ENCODE data around the gene GP1BA. TPM values are rescaled to one million over a fixed set of nuclear protein-coding genes. Genes with fewer than 3 reads are reported as not detected.
A peak's percentile ranks its signal among the peaks of the same experiment; 100 is the strongest.

Gene GP1BA
- total and polyA plus RNA-seq, 7 experiments from 2014 or later: 1.6 TPM; not detected in 6

- peaks cover 8 to 27% (median 17%) of the 10 kb centered on the region in 7 donors for H3K4me1 Mint-ChIP-seq
- peak overlapping the region in 3 of 9 donors; percentile 21 to 86 (median 48) for H3K27ac Mint-ChIP-seq
- DNase-seq (no peak), ATAC-seq (no peak)
- Histone ChIP-seq H3K27me3 (ENCODE audit: control insufficient read depth in 2 of 2, insufficient read depth in 2 of 2, low read length in 2 of 2) (no peaks in the 10 kb centered on the region), H3K36me3 (ENCODE audit: control insufficient read depth in 2 of 3, insufficient read depth in 3 of 3, low read length in 3 of 3) (peaks cover 0 to 25% (median 0%) of the 10 kb centered on the region in 3 experiments), H3K4me3 (ENCODE audit: low read length) (no peak overlapping the region), H3K9me3 (ENCODE audit: control insufficient read depth in 2 of 3, low read length in 3 of 3) (no peaks in the 10 kb centered on the region), H3K27ac (ENCODE audit: low read depth, low read length) (no peak overlapping the region), H3K4me1 (ENCODE audit: control insufficient read depth in 2 of 2, insufficient read depth in 2 of 2, low read length in 2 of 2) (peaks cover 17 to 22% of the 10 kb centered on the region in 2 donors)
- POLR2A ChIA-PET: interaction anchor here (0.7 to 10.3 kb wide), 5 partner anchors 10 to 84 kb away, joined by 3 to 278 read pairs (median 50); partner anchors contain the start of genes CAMTA2, ENO3, PFN1 and RNF167
- intact Hi-C loops (cut with micrococcal nuclease): loop anchor here (5.0 kb wide), 2 partner anchors 147 to 598 kb away; partner anchors contain the start of genes UBE2G1 (in 1 of the 2) and ZNF232 (in 1 of the 2)
- peaks cover 5 to 32% (median 11%) of the 10 kb centered on the region in 5 donors for H3K36me3 Mint-ChIP-seq
- no peaks in the 10 kb centered on the region for H3K27me3 Mint-ChIP-seq
- H3K4me3 Mint-ChIP-seq: peak overlapping the region in 6 of 10 donors; percentile 10 to 45 (median 42)
- H3K9me3 Mint-ChIP-seq: no peaks in the 10 kb centered on the region
- CTCF ChIA-PET: interaction anchor here (0.9 to 2.0 kb wide), 3 partner anchors 9 to 14 kb away, joined by 3 to 6 read pairs (median 4); partner anchors contain the start of gene ENO3
Observed at GRCh38 chr17:4965311-4965986, 33.4 kb downstream of the GP1BA start.

GRCh38 chr17:4966844-4967538 lies 34.9 kb downstream of the GP1BA start:
- H3K27ac ChIP-seq (ENCODE audit: low read depth, low read length): peak overlapping the region; percentile 79
- H3K4me1 ChIP-seq (ENCODE audit: control insufficient read depth in 2 of 2, insufficient read depth in 2 of 2, low read length in 2 of 2): peaks cover 17 to 22% of the 10 kb centered on the region in 2 donors
- peaks cover 3 to 35% (median 10%) of the 10 kb centered on the region in 5 donors for H3K36me3 Mint-ChIP-seq
- peak overlapping the region; percentile 93 for H3K4me3 ChIP-seq (ENCODE audit: low read length)
- intact Hi-C loops (cut with micrococcal nuclease): loop anchor here (1.0 to 5.0 kb wide), 16 partner anchors 13 to 601 kb away; partner anchors contain the start of genes ARRB2 (in 2 of the 2), CAMTA2 (in 2 of the 2), INCA1 (in 2 of the 2) and KIF1C (in 2 of the 2)
- H3K27me3 Mint-ChIP-seq: no peaks in the 10 kb centered on the region
- H3K36me3 ChIP-seq (ENCODE audit: control insufficient read depth in 2 of 3, insufficient read depth in 3 of 3, low read length in 3 of 3): peaks cover 0 to 28% (median 1%) of the 10 kb centered on the region in 3 experiments
- H3K9me3 ChIP-seq (ENCODE audit: control insufficient read depth in 2 of 3, low read length in 3 of 3): no peaks in the 10 kb centered on the region
- H3K27ac Mint-ChIP-seq: peak overlapping the region in 3 of 9 donors; percentile 72 to 90 (median 81)
- peaks cover 15 to 32% (median 24%) of the 10 kb centered on the region in 7 donors for H3K4me1 Mint-ChIP-seq
- DNase-seq: peak in 8 of 9 donors; percentile 25 to 97 (median 95)
- ATAC-seq: peak; percentile 89
- ChIA-PET POLR2A (interaction anchor here (0.7 to 10.3 kb wide), 24 partner anchors 10 to 601 kb away, joined by 3 to 278 read pairs (median 4); partner anchors contain the start of genes C17orf107, CAMTA2, CHRNE and ENO3), CTCF (interaction anchor here (0.5 to 3.1 kb wide), 14 partner anchors 9 to 1122 kb away, joined by 3 to 13 read pairs (median 5); partner anchors contain the start of genes ENO3, PFN1, RNF167 and SLC25A11)
- no peak overlapping the region for H3K4me3 Mint-ChIP-seq
- H3K27me3 ChIP-seq (ENCODE audit: control insufficient read depth in 2 of 2, insufficient read depth in 2 of 2, low read length in 2 of 2): no peaks in the 10 kb centered on the region
- H3K9me3 Mint-ChIP-seq: no peaks in the 10 kb centered on the region

- Mint-ChIP-seq H3K9me3 (no peaks in the 10 kb centered on the region), H3K4me3 (no peak within 1 kb of the TSS), H3K36me3 (peaks cover 3 to 35% (median 11%) of the 10 kb centered on the region in 5 donors), H3K27ac (peak within 1 kb of the TSS in 4 of 9 donors; percentile 72 to 90 (median 83)), H3K4me1 (peaks cover 15 to 32% (median 24%) of the 10 kb centered on the region in 7 donors), H3K27me3 (no peaks in the 10 kb centered on the region)
- intact Hi-C loops (cut with micrococcal nuclease): loop anchor here (1.0 to 5.0 kb wide), 16 partner anchors 12 to 602 kb away; partner anchors contain the start of genes ARRB2 (in 2 of the 2), CAMTA2 (in 2 of the 2), INCA1 (in 2 of the 2) and KIF1C (in 2 of the 2)
- ChIA-PET CTCF (interaction anchor here (0.5 to 3.1 kb wide), 15 partner anchors 10 to 1123 kb away, joined by 3 to 13 read pairs (median 5); partner anchors contain the start of genes ENO3, PFN1, RNF167 and SLC25A11), POLR2A (interaction anchor here (0.7 to 10.3 kb wide), 27 partner anchors 11 to 602 kb away, joined by 3 to 278 read pairs (median 3); partner anchors contain the start of genes ARRB2, C17orf107, CAMTA2 and CHRNE)
- ATAC-seq: peak; percentile 85
- H3K9me3 ChIP-seq (ENCODE audit: control insufficient read depth in 2 of 3, low read length in 3 of 3): no peaks in the 10 kb centered on the region
- no peaks in the 10 kb centered on the region for H3K27me3 ChIP-seq (ENCODE audit: control insufficient read depth in 2 of 2, insufficient read depth in 2 of 2, low read length in 2 of 2)
- peak within 1 kb of the TSS; percentile 93 for H3K4me3 ChIP-seq (ENCODE audit: low read length)
- peaks cover 17 to 22% of the 10 kb centered on the region in 2 donors for H3K4me1 ChIP-seq (ENCODE audit: control insufficient read depth in 2 of 2, insufficient read depth in 2 of 2, low read length in 2 of 2)
- H3K27ac ChIP-seq (ENCODE audit: low read depth, low read length): peak within 1 kb of the TSS; percentile 79
- H3K36me3 ChIP-seq (ENCODE audit: control insufficient read depth in 2 of 3, insufficient read depth in 3 of 3, low read length in 3 of 3): peaks cover 0 to 36% (median 5%) of the 10 kb centered on the region in 3 experiments
- DNase-seq: peak; percentile 87 to 98 (median 96)
Observed at GRCh38 chr17:4967539-4968485, 35.7 kb downstream of the GP1BA start, which contains the start of gene SPAG7. SPAG7 (minus strand) TSS chr17:4967817; CDS start chr17:4967804, 13 bp downstream.

- ATAC-seq (no peak), DNase-seq (peak in 2 of 9 donors; percentile 42 to 48)
- no peaks in the 10 kb centered on the region for H3K27me3 ChIP-seq (ENCODE audit: control insufficient read depth in 2 of 2, insufficient read depth in 2 of 2, low read length in 2 of 2)
- intact Hi-C loops (cut with micrococcal nuclease): loop anchor here (5.0 kb wide), 2 partner anchors 144 to 601 kb away; partner anchors contain the start of genes UBE2G1 (in 1 of the 2) and ZNF232 (in 1 of the 2)
- no peak overlapping the region for H3K27ac Mint-ChIP-seq
- H3K9me3 ChIP-seq (ENCODE audit: control insufficient read depth in 2 of 3, low read length in 3 of 3): no peaks in the 10 kb centered on the region
- no peak overlapping the region for H3K4me3 Mint-ChIP-seq
- peak overlapping the region; percentile 79 for H3K27ac ChIP-seq (ENCODE audit: low read depth, low read length)
- H3K4me1 Mint-ChIP-seq: peaks cover 15 to 30% (median 21%) of the 10 kb centered on the region in 7 donors
- CTCF ChIA-PET: interaction anchor here (0.9 to 3.1 kb wide), 4 partner anchors 12 to 93 kb away, joined by 3 to 13 read pairs (median 4); no protein-coding TSS in a partner anchor
- H3K36me3 ChIP-seq (ENCODE audit: control insufficient read depth in 2 of 3, insufficient read depth in 3 of 3, low read length in 3 of 3): peaks cover 0 to 43% (median 5%) of the 10 kb centered on the region in 3 experiments
- peaks cover 3 to 37% (median 9%) of the 10 kb centered on the region in 5 donors for H3K36me3 Mint-ChIP-seq
- POLR2A ChIA-PET: interaction anchor here (0.7 to 10.3 kb wide), 9 partner anchors 12 to 258 kb away, joined by 3 to 278 read pairs (median 20); partner anchors contain the start of genes ARRB2, C17orf107, CAMTA2 and ENO3
- peaks cover 0 to 2% (median 0%) of the 10 kb centered on the region in 11 donors for H3K9me3 Mint-ChIP-seq
- no peaks in the 10 kb centered on the region for H3K27me3 Mint-ChIP-seq
- peaks cover 17 to 22% of the 10 kb centered on the region in 2 donors for H3K4me1 ChIP-seq (ENCODE audit: control insufficient read depth in 2 of 2, insufficient read depth in 2 of 2, low read length in 2 of 2)
- H3K4me3 ChIP-seq (ENCODE audit: low read length): peak overlapping the region; percentile 93
Observed at GRCh38 chr17:4968486-4969046, 36.5 kb downstream of the GP1BA start.

GRCh38 chr17:4969047-4969550 lies 37.0 kb downstream of the GP1BA start:
- H3K9me3 Mint-ChIP-seq: peaks cover 0 to 2% (median 0%) of the 10 kb centered on the region in 11 donors
- peak overlapping the region in 3 of 9 donors; percentile 32 to 79 (median 76) for H3K27ac Mint-ChIP-seq
- ATAC-seq (no peak), DNase-seq (peak in 1 of 9 donors; percentile 55)
- no peak overlapping the region for H3K4me3 Mint-ChIP-seq
- no peak overlapping the region for H3K4me3 ChIP-seq (ENCODE audit: low read length)
- peaks cover 0 to 49% (median 8%) of the 10 kb centered on the region in 3 experiments for H3K36me3 ChIP-seq (ENCODE audit: control insufficient read depth in 2 of 3, insufficient read depth in 3 of 3, low read length in 3 of 3)
- ChIA-PET CTCF (interaction anchor here (0.6 to 3.1 kb wide), 6 partner anchors 12 to 149 kb away, joined by 3 to 13 read pairs (median 4); partner anchors contain the start of gene CHRNE), POLR2A (interaction anchor here (1.4 to 10.3 kb wide), 5 partner anchors 11 to 257 kb away, joined by 3 to 278 read pairs (median 50); partner anchors contain the start of genes CAMTA2, ENO3, PFN1 and RNF167)
- H3K27me3 Mint-ChIP-seq: no peaks in the 10 kb centered on the region
- intact Hi-C loops (cut with micrococcal nuclease): loop anchor here (5.0 kb wide), 2 partner anchors 143 to 602 kb away; partner anchors contain the start of genes UBE2G1 (in 1 of the 2) and ZNF232 (in 1 of the 2)
- H3K36me3 Mint-ChIP-seq: peaks cover 3 to 39% (median 9%) of the 10 kb centered on the region in 5 donors
- peaks cover 17 to 22% of the 10 kb centered on the region in 2 donors for H3K4me1 ChIP-seq (ENCODE audit: control insufficient read depth in 2 of 2, insufficient read depth in 2 of 2, low read length in 2 of 2)
- H3K9me3 ChIP-seq (ENCODE audit: control insufficient read depth in 2 of 3, low read length in 3 of 3): no peaks in the 10 kb centered on the region
- peaks cover 15 to 34% (median 22%) of the 10 kb centered on the region in 7 donors for H3K4me1 Mint-ChIP-seq
- H3K27ac ChIP-seq (ENCODE audit: low read depth, low read length): peak overlapping the region; percentile 79
- H3K27me3 ChIP-seq (ENCODE audit: control insufficient read depth in 2 of 2, insufficient read depth in 2 of 2, low read length in 2 of 2): no peaks in the 10 kb centered on the region
